Tongue (tissue), 2 donors: Measurements from ENCODE around the gene PAGR1. TPM values are rescaled to one million over a fixed set of nuclear protein-coding genes. Genes with fewer than 3 reads are reported as not detected.
"Not testable (repeated sequence)": the region's sequence is repeated elsewhere in the genome, so short reads cannot be mapped to it uniquely, and the experiment has no call there.

Experiments
- DNase-seq: peaks from one replicate; pipeline ENCODE4 v3.0.0-alpha.2; 2015
- total RNA-seq: library from RNA; depleted of rRNA; stranded (reverse); fragments of >200 nt; gene quantifications from one replicate; pipeline ENCODE4 v1.2.3, GENCODE V29; 2014

The PAGR1 gene
- total RNA-seq, 1 donor from 2014 or later, result 25.5 TPM

- no peak for DNase-seq
These were observed 3.0 kb upstream of the PAGR1 start for GRCh38 chr16:29812754-29813643.

DNA sequence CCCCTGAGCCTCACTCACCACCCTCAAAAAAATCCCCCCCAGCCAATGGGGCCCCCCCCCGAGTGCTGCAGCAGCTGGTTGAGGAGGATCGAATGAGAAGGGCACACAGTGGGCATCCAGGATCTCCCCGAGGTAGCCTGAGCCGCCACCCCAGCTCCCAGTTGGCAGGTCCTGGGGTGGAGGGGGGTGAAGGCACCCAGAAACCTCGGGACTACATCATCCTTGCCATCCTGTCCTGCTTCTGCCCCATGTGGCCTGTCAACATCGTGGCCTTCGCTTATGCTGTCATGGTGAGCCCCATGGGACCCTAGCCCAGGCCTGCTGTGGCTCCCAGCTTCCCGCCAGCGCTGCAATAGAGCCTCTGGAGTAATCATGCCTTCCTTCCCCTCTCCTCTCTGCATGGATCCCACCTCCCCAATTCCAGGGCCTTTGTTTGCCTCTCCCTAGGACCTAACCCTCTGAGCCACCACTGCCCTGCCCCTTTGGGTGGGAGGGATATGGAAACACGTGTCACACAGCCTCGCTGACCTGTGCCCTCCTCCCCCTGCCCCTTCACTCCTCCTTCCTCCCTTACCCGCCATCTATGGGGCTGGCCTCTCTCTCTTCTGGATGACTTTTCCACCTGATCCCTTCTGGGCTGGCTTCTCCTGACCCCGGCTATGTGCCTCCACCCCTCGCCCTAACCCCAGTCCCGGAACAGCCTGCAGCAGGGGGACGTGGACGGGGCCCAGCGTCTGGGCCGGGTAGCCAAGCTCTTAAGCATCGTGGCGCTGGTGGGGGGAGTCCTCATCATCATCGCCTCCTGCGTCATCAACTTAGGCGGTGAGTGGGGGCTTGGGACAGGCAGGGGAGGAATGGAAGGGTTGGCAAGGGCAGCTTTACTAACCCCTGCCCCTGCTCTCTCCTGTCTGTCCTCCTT is 2.0 kb upstream of the PAGR1 start:
- no peak for DNase-seq

DNA sequence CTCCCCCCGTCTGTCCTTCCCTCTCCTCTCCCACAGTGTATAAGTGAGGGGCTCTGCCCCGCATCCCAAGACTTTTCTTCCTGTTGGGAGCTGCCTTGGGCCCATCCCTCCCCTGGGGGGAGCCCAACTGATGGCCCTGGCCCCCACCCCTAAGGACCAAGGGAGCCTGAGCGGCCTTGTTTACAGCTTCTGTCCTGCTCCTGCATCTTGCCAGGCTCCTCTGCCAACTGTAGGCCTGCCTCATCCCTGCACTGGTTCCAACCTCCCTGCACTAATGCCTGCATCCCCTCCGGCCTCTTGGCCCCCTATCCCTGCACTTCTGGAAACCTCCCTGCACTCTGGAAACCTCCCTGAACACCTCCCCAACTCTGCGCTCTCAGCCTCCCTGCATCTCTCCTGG is 1.4 kb upstream of the PAGR1 start:
- DNase-seq, result no peak

GRCh38 chr16:29815032-29815721 is 775 bp upstream of the PAGR1 start:
- DNase-seq, result no peak

- DNase-seq, result peak; percentile 73
These were observed 916 bp downstream of the PAGR1 start for GRCh38 chr16:29816694-29817441.

DNA sequence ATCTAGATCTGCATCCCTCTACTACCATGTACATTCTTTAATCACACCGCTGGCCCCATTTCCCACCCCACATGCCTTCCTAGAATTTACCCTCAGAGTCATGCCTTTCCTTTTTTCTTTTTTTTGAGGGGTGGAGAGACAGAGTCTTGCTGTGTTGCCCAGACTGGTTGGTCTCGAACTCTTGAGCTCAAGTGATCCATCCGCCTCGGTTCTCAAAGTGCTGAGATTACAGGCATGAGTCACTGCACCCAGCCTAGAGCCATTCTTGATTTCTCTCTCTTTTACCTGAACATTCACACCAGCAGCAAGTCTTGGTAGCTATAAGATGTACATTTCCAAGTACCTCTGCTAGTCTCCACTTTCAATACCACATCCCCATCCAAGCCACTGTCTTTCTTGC is 2.1 kb downstream of the PAGR1 start:
- no peak for DNase-seq

DNA sequence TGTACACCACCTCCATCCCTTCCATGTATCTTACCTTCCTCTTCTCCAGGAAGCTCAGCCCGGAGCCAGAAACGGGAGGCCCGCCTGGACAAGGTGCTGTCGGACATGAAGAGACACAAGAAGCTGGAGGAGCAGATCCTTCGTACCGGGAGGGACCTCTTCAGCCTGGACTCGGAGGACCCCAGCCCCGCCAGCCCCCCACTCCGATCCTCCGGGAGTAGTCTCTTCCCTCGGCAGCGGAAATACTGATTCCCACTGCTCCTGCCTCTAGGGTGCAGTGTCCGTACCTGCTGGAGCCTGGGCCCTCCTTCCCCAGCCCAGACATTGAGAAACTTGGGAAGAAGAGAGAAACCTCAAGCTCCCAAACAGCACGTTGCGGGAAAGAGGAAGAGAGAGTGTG is 3.6 kb downstream of the PAGR1 start:
- DNase-seq, result no peak

GRCh38 chr16:29820271-29820701 is 4.3 kb downstream of the PAGR1 start, which contains the start of gene MVP:
Gene MVP, plus strand, starts transcription at chr16:29820462. Its CDS starts 10,088 bp downstream, at chr16:29830550.
- DNase-seq, result peak; percentile 82

- no peak for DNase-seq
These were observed 5.0 kb downstream of the PAGR1 start for GRCh38 chr16:29820730-29821642.

- DNase-seq, result no peak
These were observed 5.7 kb downstream of the PAGR1 start for GRCh38 chr16:29821643-29822115.

DNA sequence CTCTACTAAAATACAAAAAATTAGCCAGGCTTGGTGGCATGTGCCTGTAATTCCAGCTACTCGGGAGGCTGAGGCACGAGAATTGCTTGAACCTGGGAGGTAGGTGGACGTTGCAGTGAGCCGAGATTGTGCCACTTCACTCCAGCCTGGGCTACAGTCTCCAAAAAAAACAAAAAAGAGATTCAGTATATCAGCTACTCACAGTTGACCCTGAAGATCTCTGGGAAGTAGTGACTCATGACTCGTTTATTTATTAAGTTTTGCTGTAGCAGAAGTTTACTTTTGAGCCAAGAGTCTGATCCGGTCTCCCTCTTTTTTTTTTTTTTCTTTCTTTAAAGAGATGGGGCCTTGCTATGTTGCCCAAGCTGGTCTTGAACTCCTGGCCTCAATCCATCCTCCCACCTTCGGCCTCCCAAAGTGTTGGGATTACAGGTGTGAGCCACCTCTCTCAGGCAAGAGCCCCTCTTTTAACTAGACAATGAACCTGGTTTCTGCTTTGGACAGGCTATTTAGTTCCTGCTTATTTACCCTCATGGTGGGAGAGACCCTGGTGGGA is 8.7 kb downstream of the PAGR1 start:
- no peak for DNase-seq

DNA sequence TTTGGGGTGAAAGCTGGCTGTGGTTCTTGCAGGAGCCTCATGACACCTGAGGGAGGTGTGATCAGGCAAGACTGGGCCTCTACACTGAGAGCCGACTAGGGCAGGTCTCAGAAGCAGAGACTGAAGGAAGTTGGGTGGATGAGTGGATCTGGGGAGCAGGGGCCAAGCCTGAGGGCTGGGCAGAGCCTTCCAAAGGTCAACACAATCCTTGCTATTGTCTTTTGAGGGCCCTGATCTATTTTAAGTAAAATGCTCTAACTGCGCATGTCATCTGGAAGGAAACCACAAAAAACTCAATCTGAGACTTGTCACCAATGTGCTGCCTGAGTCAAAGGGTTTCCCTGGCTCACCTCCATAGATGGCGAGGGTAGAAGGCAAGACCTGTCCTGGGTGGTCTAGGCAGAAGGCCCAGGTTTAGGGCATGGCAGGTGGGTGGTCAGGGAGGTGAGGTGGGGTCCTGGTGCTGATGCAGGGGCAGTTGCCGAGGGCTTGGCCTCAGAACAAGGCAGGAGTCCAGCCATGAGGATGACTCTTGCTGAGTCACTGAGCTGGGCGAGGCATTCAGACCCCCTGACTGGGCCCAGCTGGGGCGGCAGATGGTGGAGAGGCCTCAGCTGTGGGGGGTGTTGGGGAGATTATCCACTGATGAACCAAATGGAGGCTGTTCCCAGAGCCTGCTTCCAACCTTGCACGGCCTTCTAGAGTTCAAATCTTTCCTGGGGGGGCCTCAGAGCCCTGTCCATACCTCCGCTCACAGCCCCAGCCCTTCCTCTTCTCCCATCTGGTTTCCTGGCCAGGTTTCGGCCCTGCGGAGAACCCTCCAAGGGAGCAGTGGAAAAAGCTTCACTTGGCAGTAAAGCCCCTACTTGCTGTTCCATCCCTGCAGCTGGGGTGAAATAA is 9.4 kb downstream of the PAGR1 start:
- DNase-seq, result peak; percentile 44

- no peak for DNase-seq
These were observed 10.4 kb downstream of the PAGR1 start for GRCh38 chr16:29826342-29826695.

DNA sequence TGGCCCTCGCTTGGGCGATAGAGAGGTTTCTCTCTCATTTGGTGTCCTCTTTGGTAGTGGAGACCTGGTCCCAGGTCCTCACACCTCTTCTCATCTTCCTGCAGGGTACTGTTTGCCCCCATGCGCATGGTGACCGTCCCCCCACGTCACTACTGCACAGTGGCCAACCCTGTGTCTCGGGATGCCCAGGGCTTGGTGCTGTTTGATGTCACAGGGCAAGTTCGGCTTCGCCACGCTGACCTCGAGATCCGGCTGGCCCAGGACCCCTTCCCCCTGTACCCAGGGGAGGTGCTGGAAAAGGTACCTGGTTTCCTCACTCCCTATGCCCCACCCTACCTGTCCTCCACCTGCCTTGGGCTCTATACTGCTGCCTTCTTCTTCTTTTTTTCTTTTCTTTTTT is 14.8 kb downstream of the PAGR1 start:
- no peak for DNase-seq

- DNase-seq, result no peak
These were observed 15.5 kb downstream of the PAGR1 start for GRCh38 chr16:29831490-29831889.

- not testable (repeated sequence) for DNase-seq
These were observed 17.3 kb downstream of the PAGR1 start for GRCh38 chr16:29833219-29833618.

DNA sequence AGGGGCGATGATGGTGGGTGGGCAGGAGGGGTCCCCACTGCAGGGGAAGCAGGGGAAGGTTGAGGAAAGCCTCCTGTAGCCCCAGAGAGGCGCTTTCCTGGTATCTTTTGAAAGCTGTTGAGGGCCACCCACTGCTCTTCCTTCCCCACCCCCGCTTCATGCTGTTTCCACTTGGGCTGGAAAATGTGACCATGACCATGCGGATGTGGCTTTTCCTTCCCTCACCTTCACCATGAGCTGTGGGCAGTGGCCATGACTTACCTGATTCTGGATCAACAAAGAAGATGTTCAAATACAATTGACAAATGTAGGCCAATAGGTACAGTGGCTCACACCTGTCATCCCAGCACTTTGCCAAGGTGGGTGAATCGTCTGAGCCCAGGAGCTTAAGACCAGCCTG is 18.1 kb downstream of the PAGR1 start:
- DNase-seq, result no peak

- DNase-seq, result no peak
These were observed 20.0 kb downstream of the PAGR1 start for GRCh38 chr16:29835926-29836325.

GRCh38 chr16:29836623-29837022 is 20.7 kb downstream of the PAGR1 start:
- DNase-seq, result no peak
